Measurements from ENCODE around the gene BBS9.
"Not testable (repeated sequence)": the region's sequence is repeated elsewhere in the genome, so short reads cannot be mapped to it uniquely, and the experiment has no call there.

Gene BBS9

GRCh38 chr7:33466203-33466602 lies 336.8 kb downstream of the BBS9 start:
- H3K4me3 ChIP-seq (ENCODE audit: low read length) = no peak overlapping the region
- DNase-seq (ENCODE audit: low read depth) = no peak
- TF ChIP-seq, protein P1, sequence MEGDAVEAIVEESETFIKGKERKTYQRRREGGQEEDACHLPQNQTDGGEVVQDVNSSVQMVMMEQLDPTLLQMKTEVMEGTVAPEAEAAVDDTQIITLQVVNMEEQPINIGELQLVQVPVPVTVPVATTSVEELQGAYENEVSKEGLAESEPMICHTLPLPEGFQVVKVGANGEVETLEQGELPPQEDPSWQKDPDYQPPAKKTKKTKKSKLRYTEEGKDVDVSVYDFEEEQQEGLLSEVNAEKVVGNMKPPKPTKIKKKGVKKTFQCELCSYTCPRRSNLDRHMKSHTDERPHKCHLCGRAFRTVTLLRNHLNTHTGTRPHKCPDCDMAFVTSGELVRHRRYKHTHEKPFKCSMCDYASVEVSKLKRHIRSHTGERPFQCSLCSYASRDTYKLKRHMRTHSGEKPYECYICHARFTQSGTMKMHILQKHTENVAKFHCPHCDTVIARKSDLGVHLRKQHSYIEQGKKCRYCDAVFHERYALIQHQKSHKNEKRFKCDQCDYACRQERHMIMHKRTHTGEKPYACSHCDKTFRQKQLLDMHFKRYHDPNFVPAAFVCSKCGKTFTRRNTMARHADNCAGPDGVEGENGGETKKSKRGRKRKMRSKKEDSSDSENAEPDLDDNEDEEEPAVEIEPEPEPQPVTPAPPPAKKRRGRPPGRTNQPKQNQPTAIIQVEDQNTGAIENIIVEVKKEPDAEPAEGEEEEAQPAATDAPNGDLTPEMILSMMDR (IDR thresholded peaks at IDR 0.05; ENCODE audit: insufficient read depth, low read depth, low read length, missing control alignments) = no peak

- no peak overlapping the region for H3K4me3 ChIP-seq (ENCODE audit: low read length)
- TF ChIP-seq, protein P1 (IDR thresholded peaks at IDR 0.05; ENCODE audit: insufficient read depth, low read depth, low read length, missing control alignments) = no peak
- DNase-seq (ENCODE audit: low read depth) = no peak
These were observed 342.4 kb downstream of the BBS9 start for GRCh38 chr7:33471636-33472242.

GRCh38 chr7:33472348-33473025 lies 343.1 kb downstream of the BBS9 start:
- no peak overlapping the region for H3K4me3 ChIP-seq (ENCODE audit: low read length)
- TF ChIP-seq, protein P1 (IDR thresholded peaks at IDR 0.05; ENCODE audit: insufficient read depth, low read depth, low read length, missing control alignments) = no peak
- DNase-seq (ENCODE audit: low read depth) = no peak

DNA sequence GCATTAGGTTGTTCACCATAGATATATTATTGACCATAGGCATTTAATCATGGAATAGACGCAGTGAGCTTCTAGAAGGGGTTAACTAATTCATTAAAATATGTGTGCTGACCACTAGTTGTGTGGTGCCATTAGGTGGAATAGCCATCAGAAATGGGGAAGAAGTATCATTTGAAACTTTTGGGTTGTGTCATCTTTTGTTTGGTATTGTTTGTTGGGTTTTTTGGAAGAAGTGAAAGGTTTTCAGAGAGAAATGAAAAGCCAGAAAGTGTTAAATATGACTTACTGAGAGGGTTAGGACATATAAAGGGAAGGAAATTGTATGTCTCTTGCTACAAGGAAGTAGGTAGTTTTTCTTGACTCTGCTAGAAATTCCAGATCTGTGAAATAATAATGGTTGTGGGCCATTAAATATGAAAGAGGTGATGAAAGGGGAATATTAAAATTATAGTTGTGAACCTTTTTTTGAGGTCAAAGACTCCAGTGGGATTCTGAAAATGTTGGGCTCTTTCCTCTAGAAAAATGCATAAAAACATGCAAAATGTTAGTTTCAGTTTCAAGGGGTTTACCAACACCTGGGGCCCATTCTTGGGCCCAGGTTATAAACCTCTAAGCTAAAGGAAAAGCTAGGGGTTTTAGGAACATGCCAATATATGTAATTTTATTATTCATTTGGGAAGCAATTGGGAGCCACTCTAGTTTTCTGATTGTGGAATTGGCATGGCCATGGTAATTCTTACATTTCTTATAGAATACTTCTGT lies 348.5 kb downstream of the BBS9 start:
- H3K4me3 ChIP-seq (ENCODE audit: low read length) = no peak overlapping the region
- DNase-seq (ENCODE audit: low read depth) = no peak
- TF ChIP-seq, protein P1 (IDR thresholded peaks at IDR 0.05; ENCODE audit: insufficient read depth, low read depth, low read length, missing control alignments) = no peak

DNA sequence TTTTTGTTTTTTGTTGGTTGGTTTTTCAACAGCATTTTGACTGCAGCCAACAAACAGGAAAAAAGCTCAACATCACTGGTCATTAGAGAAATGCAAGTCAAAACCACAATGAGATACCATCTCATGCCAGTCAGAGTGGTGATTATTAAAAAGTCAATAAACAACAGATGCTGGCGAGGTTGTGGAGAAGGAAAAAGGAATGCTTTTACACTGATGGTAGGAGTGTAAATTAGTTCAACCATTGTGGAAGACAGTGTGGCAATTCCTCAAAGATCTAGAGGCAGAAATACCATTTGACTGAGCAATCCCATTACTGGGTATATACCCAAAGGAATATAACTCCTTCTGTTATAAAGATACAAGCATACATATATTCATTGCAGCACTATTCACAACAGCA lies 355.1 kb downstream of the BBS9 start:
- H3K4me3 ChIP-seq (ENCODE audit: low read length); DNase-seq (ENCODE audit: low read depth): not testable (repeated sequence)

GRCh38 chr7:33485747-33486493 lies 356.6 kb downstream of the BBS9 start:
- H3K4me3 ChIP-seq (ENCODE audit: low read length) = no peak overlapping the region
- TF ChIP-seq, protein P1 (IDR thresholded peaks at IDR 0.05; ENCODE audit: insufficient read depth, low read depth, low read length, missing control alignments) = no peak
- peak; percentile 66 for DNase-seq (ENCODE audit: low read depth)

- H3K4me3 ChIP-seq (ENCODE audit: low read length) = no peak overlapping the region
- DNase-seq (ENCODE audit: low read depth) = no peak
- TF ChIP-seq, protein P1 (IDR thresholded peaks at IDR 0.05; ENCODE audit: insufficient read depth, low read depth, low read length, missing control alignments) = no peak
These were observed 357.3 kb downstream of the BBS9 start for GRCh38 chr7:33486633-33487032.
